ENCODE measurements around the gene PRL. TPM values are rescaled to one million over a fixed set of nuclear protein-coding genes. Genes with fewer than 3 reads are reported as not detected.

Gene PRL
- total RNA-seq, 1 experiment from 2014 or later = not detected

GRCh38 chr6:22288721-22289120, 8.1 kb downstream of the PRL start:
- H2AFZ ChIP-seq = no peak overlapping the region
- no peaks in the 10 kb centered on the region for H3F3A ChIP-seq (ENCODE audit: insufficient read depth, low read depth)
- H3K79me2 ChIP-seq (ENCODE audit: low read depth) = no peaks in the 10 kb centered on the region
- TF ChIP-seq CTCF (conservative IDR thresholded peaks at IDR 0.05) (no peak), EZH2 (IDR thresholded peaks at IDR 0.05; ENCODE audit: low read depth) (no peak)
- no peak overlapping the region for H3K4me3 ChIP-seq
- no TSS peak for BruUV-seq (replicated peaks)
- intact Hi-C loops (cut with micrococcal nuclease; ENCODE audit: unreplicated experiment) = no loop called here
- H3K4me1 ChIP-seq (replicated peaks; ENCODE audit: insufficient read depth) = no peaks in the 10 kb centered on the region
- POLR2A ChIA-PET (ENCODE audit: unreplicated experiment) = no interaction called here
- H4K20me1 ChIP-seq (ENCODE audit: insufficient read depth) = no peaks in the 10 kb centered on the region
- no peaks in the 10 kb centered on the region for H3K36me3 ChIP-seq (ENCODE audit: low read depth)
- no peaks in the 10 kb centered on the region for H3K9me3 ChIP-seq (ENCODE audit: insufficient read depth, low read depth)
- no peaks in the 10 kb centered on the region for H3K9me2 ChIP-seq (ENCODE audit: insufficient read depth)
- no peak overlapping the region for H3K4me2 ChIP-seq
- no peak overlapping the region for H3K27ac ChIP-seq
- CTCF ChIA-PET = no interaction called here
- no peaks in the 10 kb centered on the region for H3K27me3 ChIP-seq (ENCODE audit: insufficient read depth, low read depth)
- no peak for DNase-seq

GRCh38 chr6:22284666-22285065, 12.2 kb downstream of the PRL start:
- no peaks in the 10 kb centered on the region for H3K27me3 ChIP-seq (ENCODE audit: insufficient read depth, low read depth)
- POLR2A ChIA-PET (ENCODE audit: unreplicated experiment) = no interaction called here
- DNase-seq = no peak
- TF ChIP-seq EZH2 (IDR thresholded peaks at IDR 0.05; ENCODE audit: low read depth) (no peak), CTCF (conservative IDR thresholded peaks at IDR 0.05) (no peak)
- H3K4me1 ChIP-seq (replicated peaks; ENCODE audit: insufficient read depth) = no peaks in the 10 kb centered on the region
- H3K36me3 ChIP-seq (ENCODE audit: low read depth) = no peaks in the 10 kb centered on the region
- H3K27ac ChIP-seq = no peak overlapping the region
- intact Hi-C loops (cut with micrococcal nuclease; ENCODE audit: unreplicated experiment) = no loop called here
- H3K4me2 ChIP-seq = no peak overlapping the region
- CTCF ChIA-PET = no interaction called here
- H4K20me1 ChIP-seq (ENCODE audit: insufficient read depth) = no peaks in the 10 kb centered on the region
- no peaks in the 10 kb centered on the region for H3F3A ChIP-seq (ENCODE audit: insufficient read depth, low read depth)
- no peak overlapping the region for H3K4me3 ChIP-seq
- no peaks in the 10 kb centered on the region for H3K9me3 ChIP-seq (ENCODE audit: insufficient read depth, low read depth)
- H3K79me2 ChIP-seq (ENCODE audit: low read depth) = no peaks in the 10 kb centered on the region
- no peaks in the 10 kb centered on the region for H3K9me2 ChIP-seq (ENCODE audit: insufficient read depth)
- no TSS peak for BruUV-seq (replicated peaks)
- no peak overlapping the region for H2AFZ ChIP-seq

- DNase-seq = no peak
- no peaks in the 10 kb centered on the region for H3K9me3 ChIP-seq (ENCODE audit: insufficient read depth, low read depth)
- H2AFZ ChIP-seq = no peak overlapping the region
- intact Hi-C loops (cut with micrococcal nuclease; ENCODE audit: unreplicated experiment) = no loop called here
- H3K79me2 ChIP-seq (ENCODE audit: low read depth) = no peaks in the 10 kb centered on the region
- ChIA-PET CTCF (no interaction called here), POLR2A (ENCODE audit: unreplicated experiment) (no interaction called here)
- H3F3A ChIP-seq (ENCODE audit: insufficient read depth, low read depth) = no peaks in the 10 kb centered on the region
- no peaks in the 10 kb centered on the region for H3K36me3 ChIP-seq (ENCODE audit: low read depth)
- no peaks in the 10 kb centered on the region for H4K20me1 ChIP-seq (ENCODE audit: insufficient read depth)
- no peak overlapping the region for H3K27ac ChIP-seq
- H3K4me3 ChIP-seq = no peak overlapping the region
- BruUV-seq (replicated peaks) = no TSS peak
- TF ChIP-seq CTCF (conservative IDR thresholded peaks at IDR 0.05) = no peak
- TF ChIP-seq EZH2 (IDR thresholded peaks at IDR 0.05; ENCODE audit: low read depth) = no peak
- no peaks in the 10 kb centered on the region for H3K9me2 ChIP-seq (ENCODE audit: insufficient read depth)
- H3K4me2 ChIP-seq = no peak overlapping the region
- H3K27me3 ChIP-seq (ENCODE audit: insufficient read depth, low read depth) = no peaks in the 10 kb centered on the region
- H3K4me1 ChIP-seq (replicated peaks; ENCODE audit: insufficient read depth) = no peaks in the 10 kb centered on the region
These were observed 15.3 kb downstream of the PRL start for GRCh38 chr6:22281341-22282085.

Measured in PC-9 (cell line).